Spleen (tissue), 7 donors: ENCODE results near the gene SCRN3.

Source experiments
- CTCF ChIP-seq, 11 experiments: fragments of 200-600 bp in 7 of 11; fragments of 450-650 bp in 4 of 11; sonication (generic) in 4 of 11; IDR thresholded peaks in 8 of 11; conservative IDR thresholded peaks in 3 of 11; 1 replicate in 7 of 11; 2 replicates in 4 of 11; pipeline versions ENCODE4 v1.4.0 to v1.8.0; 2016 to 2021; ENCODE audit warnings: antibody characterized with exemption in 11 of 11, inconsistent platforms in 4 of 11, mild to moderate bottlenecking in 1 of 11
- POLR2A ChIP-seq, 3 donors: fragments of 450-650 bp; IDR thresholded peaks; one replicate each; pipeline ENCODE4 v1.5.1; 2017; ENCODE audit warnings: antibody characterized with exemption in 3 of 3, mild to moderate bottlenecking in 1 of 3
- POLR2AphosphoS5 ChIP-seq, 3 donors: sonication (generic); formaldehyde crosslinking; IDR thresholded peaks; one replicate each; pipeline ENCODE4 v1.5.1; 2017; ENCODE audit warnings: antibody characterized with exemption in 3 of 3
- donor health status: DM: no; HTN: no; CAD: no; lungs with moderate emphysema.
- donor health status: DM: no; HTN: no; CAD: no.
- donor health status: DM: no; HTN: no; CAD: no.

DNA sequence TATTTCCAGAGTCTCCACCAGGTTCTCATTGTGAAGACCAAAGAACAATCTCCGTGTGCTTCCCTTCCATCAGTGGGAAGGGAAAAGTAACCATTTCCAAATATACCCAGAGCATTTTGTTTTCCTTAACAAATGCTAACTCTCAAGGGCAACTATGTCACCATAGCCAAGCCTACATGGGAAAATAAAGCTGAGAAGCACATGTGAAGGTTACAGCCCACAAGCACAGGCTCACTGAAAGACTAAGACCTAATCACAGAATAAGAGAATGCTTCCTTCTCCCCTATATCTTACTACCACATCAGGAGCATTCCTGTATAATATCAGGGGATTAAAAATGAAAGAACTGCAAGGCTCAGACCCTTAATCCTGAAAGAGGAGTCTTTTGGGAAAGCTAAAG, 32.6 kb upstream of the SCRN3 start:
- no peak for TF ChIP-seq CTCF (IDR thresholded peaks at IDR 0.05 in 8 of 11, conservative IDR thresholded peaks at IDR 0.05 in 3 of 11)
- TF ChIP-seq POLR2A (IDR thresholded peaks at IDR 0.05), result no peak
- no peak for TF ChIP-seq POLR2AphosphoS5 (IDR thresholded peaks at IDR 0.05)
